GM06990 (cell line): ENCODE results near the gene C1QTNF1.

Experiments
- DNase-seq: peaks from one replicate; pipeline ENCODE4 v3.0.0-alpha.2; 2011; ENCODE audit not compliant: insufficient read length; ENCODE audit errors: extremely low read depth
- H3K27me3 ChIP-seq: replicated peaks from 2 replicates; pipeline ENCODE4 v1.6.0; 2011; ENCODE audit warnings: low read length; ENCODE audit not compliant: control insufficient read depth, insufficient read depth
- H3K36me3 ChIP-seq: 2 replicates; pipeline ENCODE4 v1.5.1; 2011; ENCODE audit warnings: low read length; ENCODE audit not compliant: control insufficient read depth, insufficient read depth
- H3K4me3 ChIP-seq: replicated peaks from 2 replicates; pipeline ENCODE4 v1.5.1; 2011; ENCODE audit warnings: low read depth, mild to moderate bottlenecking, control low read depth, low read length
- TF ChIP-seq, protein P1 (sequence below): IDR thresholded peaks from 2 replicates; pipeline ENCODE4 v1.5.1; 2011; ENCODE audit warnings: low read length, control low read depth, mild to moderate bottlenecking, inconsistent platforms; ENCODE audit not compliant: insufficient read depth, poor library complexity, severe bottlenecking

The C1QTNF1 gene

DNA sequence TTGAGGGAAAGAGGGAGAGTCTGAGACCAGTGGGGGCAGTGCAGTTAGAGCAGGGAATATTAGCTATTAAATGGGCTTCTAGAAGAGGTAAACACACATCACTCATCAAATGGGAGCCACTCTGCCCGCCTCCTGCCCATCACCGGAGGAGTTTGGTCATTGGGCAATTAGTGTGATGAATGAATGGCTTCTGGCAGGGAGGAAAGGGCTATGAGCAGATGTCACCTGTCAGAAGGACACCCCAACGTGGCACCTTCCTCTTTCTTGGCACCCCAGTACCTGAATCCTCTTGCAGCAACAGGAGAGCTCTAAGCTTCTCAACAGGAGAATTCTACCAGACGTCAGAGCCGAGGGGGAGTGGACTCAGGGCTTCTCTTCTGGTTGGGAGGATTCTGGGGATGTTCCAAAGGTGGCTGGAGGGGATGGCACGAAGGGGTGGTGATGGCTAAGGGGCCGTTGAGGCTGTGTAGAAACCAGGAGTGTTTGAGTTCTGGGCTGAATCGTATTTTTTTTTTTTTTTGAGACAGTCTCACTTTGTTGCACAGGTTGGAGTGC, 11.0 kb downstream of the C1QTNF1 start:
- no peaks in the 10 kb centered on the region; the same call in 1 of the 2 replicates for H3K27me3 ChIP-seq
- H3K36me3 ChIP-seq, result no peaks in the 10 kb centered on the region
- DNase-seq, result no peak
- TF ChIP-seq, protein P1, sequence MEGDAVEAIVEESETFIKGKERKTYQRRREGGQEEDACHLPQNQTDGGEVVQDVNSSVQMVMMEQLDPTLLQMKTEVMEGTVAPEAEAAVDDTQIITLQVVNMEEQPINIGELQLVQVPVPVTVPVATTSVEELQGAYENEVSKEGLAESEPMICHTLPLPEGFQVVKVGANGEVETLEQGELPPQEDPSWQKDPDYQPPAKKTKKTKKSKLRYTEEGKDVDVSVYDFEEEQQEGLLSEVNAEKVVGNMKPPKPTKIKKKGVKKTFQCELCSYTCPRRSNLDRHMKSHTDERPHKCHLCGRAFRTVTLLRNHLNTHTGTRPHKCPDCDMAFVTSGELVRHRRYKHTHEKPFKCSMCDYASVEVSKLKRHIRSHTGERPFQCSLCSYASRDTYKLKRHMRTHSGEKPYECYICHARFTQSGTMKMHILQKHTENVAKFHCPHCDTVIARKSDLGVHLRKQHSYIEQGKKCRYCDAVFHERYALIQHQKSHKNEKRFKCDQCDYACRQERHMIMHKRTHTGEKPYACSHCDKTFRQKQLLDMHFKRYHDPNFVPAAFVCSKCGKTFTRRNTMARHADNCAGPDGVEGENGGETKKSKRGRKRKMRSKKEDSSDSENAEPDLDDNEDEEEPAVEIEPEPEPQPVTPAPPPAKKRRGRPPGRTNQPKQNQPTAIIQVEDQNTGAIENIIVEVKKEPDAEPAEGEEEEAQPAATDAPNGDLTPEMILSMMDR, result no peak
- H3K4me3 ChIP-seq, result no peak overlapping the region

DNA sequence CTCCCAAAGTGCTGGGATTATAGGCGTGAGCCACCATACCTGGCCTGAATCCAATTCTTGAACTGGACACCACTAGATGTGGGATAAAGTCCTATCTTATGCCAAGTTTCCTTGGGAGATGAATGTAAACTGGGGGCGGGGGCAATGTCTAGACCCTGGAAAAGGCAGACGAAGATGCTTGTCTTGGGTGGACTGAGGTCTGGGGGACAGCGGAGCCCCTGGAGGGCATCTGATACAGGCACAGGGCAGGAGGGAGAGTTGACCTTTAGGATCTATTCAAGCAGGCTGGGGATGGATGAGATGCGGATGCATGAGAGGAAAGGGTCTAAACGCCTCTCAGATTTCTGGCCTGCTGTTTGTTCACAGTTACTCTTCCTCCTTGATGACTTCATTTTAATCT, 11.7 kb downstream of the C1QTNF1 start:
- H3K27me3 ChIP-seq, result no peaks in the 10 kb centered on the region; the same call in 1 of the 2 replicates
- TF ChIP-seq, protein P1, result no peak
- no peak overlapping the region for H3K4me3 ChIP-seq
- no peak for DNase-seq
- no peaks in the 10 kb centered on the region for H3K36me3 ChIP-seq

DNA sequence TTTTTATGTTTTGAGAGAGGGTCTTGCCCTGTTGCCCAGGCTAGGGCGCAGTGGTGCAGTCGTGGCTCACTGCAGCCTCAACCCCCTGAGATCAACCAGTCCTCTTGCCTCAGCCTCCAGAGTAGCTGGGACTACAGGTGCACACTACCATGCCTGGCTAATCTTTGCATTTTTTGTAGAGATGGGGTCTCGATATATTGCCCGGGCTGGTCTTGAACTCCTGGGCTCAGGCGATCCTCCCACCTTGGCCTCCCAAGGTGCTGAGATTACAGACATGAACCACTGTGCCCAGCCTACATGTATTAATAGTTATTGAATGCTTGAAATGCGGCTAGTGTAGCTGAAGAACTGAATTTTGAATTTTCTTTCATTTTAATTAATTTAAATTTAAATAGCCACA, 12.2 kb downstream of the C1QTNF1 start:
- DNase-seq, result no peak
- TF ChIP-seq, protein P1, result no peak
- no peak overlapping the region for H3K4me3 ChIP-seq
- H3K27me3 ChIP-seq, result no peaks in the 10 kb centered on the region; the same call in 1 of the 2 replicates
- H3K36me3 ChIP-seq, result no peaks in the 10 kb centered on the region

DNA sequence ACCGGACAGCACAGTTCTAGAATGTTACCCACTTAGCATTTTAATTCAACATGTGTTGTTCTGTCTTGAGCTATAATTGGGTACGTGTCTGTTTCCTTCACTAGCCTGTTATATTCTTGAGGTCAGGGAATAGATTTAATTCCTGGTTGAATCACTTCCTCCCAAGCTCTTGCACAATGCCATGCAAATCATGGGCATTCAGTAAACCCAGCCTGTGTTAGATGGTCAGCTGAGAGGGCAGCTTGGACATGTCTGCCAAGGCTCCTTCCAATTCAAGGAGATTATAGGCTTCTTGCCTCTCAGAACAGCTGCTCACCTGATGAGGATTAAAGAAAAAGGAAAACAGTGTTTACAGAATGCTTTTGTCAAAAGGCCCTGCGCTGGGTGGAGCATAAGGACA, 12.6 kb downstream of the C1QTNF1 start:
- no peaks in the 10 kb centered on the region for H3K36me3 ChIP-seq
- no peaks in the 10 kb centered on the region; the same call in 1 of the 2 replicates for H3K27me3 ChIP-seq
- H3K4me3 ChIP-seq, result no peak overlapping the region
- no peak for DNase-seq
- TF ChIP-seq, protein P1, result no peak

DNA sequence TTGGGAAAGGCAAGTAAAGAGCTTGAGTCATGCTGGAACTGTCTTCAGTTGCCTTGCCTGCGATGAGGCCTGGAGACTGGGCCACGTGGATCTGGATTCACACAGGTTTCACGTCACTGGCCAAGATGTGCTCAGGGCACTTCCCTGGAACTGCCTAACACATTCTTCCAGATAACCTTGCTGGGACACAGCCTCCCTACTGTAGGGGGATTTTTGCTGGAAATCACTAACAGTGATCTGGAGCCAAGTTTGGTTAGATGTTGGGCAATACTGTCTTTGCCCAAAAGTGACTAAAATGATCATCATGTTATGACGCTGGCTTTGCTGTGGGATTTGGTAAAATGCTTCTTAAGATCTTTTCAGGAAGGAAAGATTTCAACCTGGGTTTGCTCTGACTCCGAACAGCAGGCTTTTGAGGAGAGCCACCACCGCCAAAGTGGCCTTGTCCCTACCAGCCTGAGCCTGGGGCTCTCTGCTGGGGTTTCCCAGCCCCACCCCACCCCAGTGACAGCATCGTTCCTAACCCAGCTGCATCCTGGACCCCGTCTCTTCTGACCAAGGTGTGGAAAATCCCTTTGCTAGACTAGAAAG, 14.7 kb downstream of the C1QTNF1 start:
- Histone ChIP-seq H3K36me3 (no peaks in the 10 kb centered on the region), H3K4me3 (no peak overlapping the region), H3K27me3 (no peaks in the 10 kb centered on the region)
- peak; percentile 44 for DNase-seq
- TF ChIP-seq, protein P1, result no peak

DNA sequence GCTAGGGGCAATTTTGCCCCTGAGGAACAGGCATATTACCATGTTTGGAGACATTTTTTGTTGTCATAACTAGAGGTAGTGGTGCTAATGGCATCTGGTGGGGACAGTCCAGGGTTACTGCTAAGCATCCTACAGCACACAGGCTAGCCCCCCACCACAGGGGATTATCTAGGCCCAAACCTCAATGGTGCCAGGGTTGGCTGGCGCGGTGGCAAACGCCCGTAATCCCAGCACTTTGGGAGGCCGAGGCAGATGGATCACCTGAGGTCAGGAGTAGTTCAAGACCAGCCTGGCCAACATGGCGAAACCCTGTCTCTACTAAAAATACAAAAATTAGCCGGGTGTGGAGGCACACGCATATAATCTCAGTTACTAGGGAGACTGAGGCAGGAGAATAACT, 15.2 kb downstream of the C1QTNF1 start:
- Histone ChIP-seq H3K4me3 (no peak overlapping the region), H3K36me3 (no peaks in the 10 kb centered on the region), H3K27me3 (no peaks in the 10 kb centered on the region)
- DNase-seq, result no peak
- TF ChIP-seq, protein P1, result no peak
